IPS-20b (cell line): ENCODE data around the gene UNC5B.

Experiments
- H3K27ac ChIP-seq: one replicate; pipeline ENCODE4 v1.5.1; 2013; ENCODE audit warnings: low read length
- H3K27me3 ChIP-seq: 2 replicates; pipeline ENCODE4 v1.6.1; 2013; ENCODE audit warnings: mild to moderate bottlenecking, low read length, inconsistent platforms; ENCODE audit not compliant: insufficient read depth
- H3K36me3 ChIP-seq: 2 replicates; pipeline ENCODE4 v1.6.1; 2013; ENCODE audit warnings: low read depth, mild to moderate bottlenecking, inconsistent platforms, low read length, moderate library complexity; ENCODE audit not compliant: insufficient read depth
- H3K4me1 ChIP-seq: 2 replicates; pipeline ENCODE4 v1.6.1; 2013; ENCODE audit warnings: mild to moderate bottlenecking, control low read depth, inconsistent platforms, low read length, moderate library complexity; ENCODE audit not compliant: insufficient read depth
- H3K4me3 ChIP-seq: 2 replicates; pipeline ENCODE4 v1.5.1; 2013; ENCODE audit warnings: mild to moderate bottlenecking, low read length, inconsistent platforms
- H3K9ac ChIP-seq: 2 replicates; pipeline ENCODE4 v1.6.1; 2013; ENCODE audit warnings: low read depth, mild to moderate bottlenecking, inconsistent platforms, low read length, moderate library complexity
- H3K9me3 ChIP-seq: 2 replicates; pipeline ENCODE4 v1.6.1; 2013; ENCODE audit warnings: mild to moderate bottlenecking, low read depth, low read length, inconsistent platforms; ENCODE audit not compliant: insufficient read depth

Gene UNC5B

GRCh38 chr10:71285180-71285545, 72.8 kb downstream of the UNC5B start:
- no peak overlapping the region for H3K9ac ChIP-seq
- no peaks in the 10 kb centered on the region for H3K27me3 ChIP-seq
- H3K4me3 ChIP-seq: no peak overlapping the region
- no peaks in the 10 kb centered on the region for H3K9me3 ChIP-seq
- peaks cover 59% of the 10 kb centered on the region for H3K36me3 ChIP-seq
- no peak overlapping the region for H3K27ac ChIP-seq
- no peaks in the 10 kb centered on the region; the same call in 1 of the 2 replicates for H3K4me1 ChIP-seq

- no peak overlapping the region for H3K4me3 ChIP-seq
- no peak overlapping the region for H3K9ac ChIP-seq
- H3K9me3 ChIP-seq: no peaks in the 10 kb centered on the region
- no peaks in the 10 kb centered on the region for H3K27me3 ChIP-seq
- H3K36me3 ChIP-seq: peaks cover 62% of the 10 kb centered on the region
- H3K4me1 ChIP-seq: no peaks in the 10 kb centered on the region
- no peak overlapping the region for H3K27ac ChIP-seq
These were observed 73.6 kb downstream of the UNC5B start for GRCh38 chr10:71285986-71286385.

GRCh38 chr10:71286521-71287294, 74.3 kb downstream of the UNC5B start:
- Histone ChIP-seq H3K4me3 (no peak overlapping the region), H3K4me1 (no peaks in the 10 kb centered on the region), H3K9ac (no peak overlapping the region), H3K27me3 (no peaks in the 10 kb centered on the region), H3K27ac (no peak overlapping the region), H3K36me3 (peaks cover 69% of the 10 kb centered on the region), H3K9me3 (no peaks in the 10 kb centered on the region)

GRCh38 chr10:71287456-71287855, 75.1 kb downstream of the UNC5B start:
- H3K27ac ChIP-seq: no peak overlapping the region
- H3K4me1 ChIP-seq: no peaks in the 10 kb centered on the region
- H3K36me3 ChIP-seq: peaks cover 69% of the 10 kb centered on the region
- no peak overlapping the region for H3K4me3 ChIP-seq
- H3K9me3 ChIP-seq: no peaks in the 10 kb centered on the region
- no peaks in the 10 kb centered on the region for H3K27me3 ChIP-seq
- no peak overlapping the region for H3K9ac ChIP-seq

GRCh38 chr10:71288461-71288860, 76.1 kb downstream of the UNC5B start:
- Histone ChIP-seq H3K36me3 (peaks cover 74% of the 10 kb centered on the region), H3K27me3 (no peaks in the 10 kb centered on the region), H3K4me1 (no peaks in the 10 kb centered on the region), H3K27ac (no peak overlapping the region), H3K4me3 (no peak overlapping the region), H3K9me3 (no peaks in the 10 kb centered on the region), H3K9ac (no peak overlapping the region)

- H3K4me1 ChIP-seq: no peaks in the 10 kb centered on the region
- no peak overlapping the region for H3K4me3 ChIP-seq
- H3K36me3 ChIP-seq: peaks cover 82% of the 10 kb centered on the region
- no peak overlapping the region for H3K27ac ChIP-seq
- no peak overlapping the region for H3K9ac ChIP-seq
- H3K27me3 ChIP-seq: no peaks in the 10 kb centered on the region
- no peaks in the 10 kb centered on the region for H3K9me3 ChIP-seq
These were observed 77.2 kb downstream of the UNC5B start for GRCh38 chr10:71289421-71290130.

- H3K4me3 ChIP-seq: no peak overlapping the region
- H3K27ac ChIP-seq: no peak overlapping the region
- H3K27me3 ChIP-seq: no peaks in the 10 kb centered on the region
- no peaks in the 10 kb centered on the region for H3K4me1 ChIP-seq
- H3K9me3 ChIP-seq: no peaks in the 10 kb centered on the region
- H3K36me3 ChIP-seq: peaks cover 86% of the 10 kb centered on the region
- no peak overlapping the region for H3K9ac ChIP-seq
These were observed 78.0 kb downstream of the UNC5B start for GRCh38 chr10:71290331-71290730.

- no peaks in the 10 kb centered on the region for H3K27me3 ChIP-seq
- H3K4me3 ChIP-seq: no peak overlapping the region
These were observed 78.6 kb downstream of the UNC5B start for GRCh38 chr10:71290806-71291527.

GRCh38 chr10:71291528-71291900, 79.1 kb downstream of the UNC5B start:
- Histone ChIP-seq H3K4me3 (no peak overlapping the region), H3K9me3 (no peaks in the 10 kb centered on the region), H3K27me3 (no peaks in the 10 kb centered on the region), H3K9ac (no peak overlapping the region), H3K27ac (no peak overlapping the region), H3K4me1 (no peaks in the 10 kb centered on the region), H3K36me3 (peaks cover 86% of the 10 kb centered on the region)

More at GRCh38 chr10:71290806-71291527, 78.6 kb downstream of the UNC5B start:
- Histone ChIP-seq H3K9me3 (no peaks in the 10 kb centered on the region), H3K4me1 (no peaks in the 10 kb centered on the region), H3K27ac (no peak overlapping the region), H3K9ac (no peak overlapping the region), H3K36me3 (peaks cover 86% of the 10 kb centered on the region)

GRCh38 chr10:71292624-71293445, 80.5 kb downstream of the UNC5B start:
- H3K27ac ChIP-seq: no peak overlapping the region
- H3K4me3 ChIP-seq: no peak overlapping the region
- no peaks in the 10 kb centered on the region for H3K9me3 ChIP-seq
- H3K27me3 ChIP-seq: no peaks in the 10 kb centered on the region
- peaks cover 84% of the 10 kb centered on the region for H3K36me3 ChIP-seq
- H3K4me1 ChIP-seq: no peaks in the 10 kb centered on the region
- H3K9ac ChIP-seq: no peak overlapping the region

GRCh38 chr10:71293446-71294084, 81.2 kb downstream of the UNC5B start:
- H3K27ac ChIP-seq: no peak overlapping the region
- H3K4me3 ChIP-seq: no peak overlapping the region
- no peak overlapping the region for H3K9ac ChIP-seq
- no peaks in the 10 kb centered on the region for H3K4me1 ChIP-seq
- H3K9me3 ChIP-seq: no peaks in the 10 kb centered on the region
- H3K27me3 ChIP-seq: no peaks in the 10 kb centered on the region
- peaks cover 85% of the 10 kb centered on the region for H3K36me3 ChIP-seq
